ENCODE results near the gene PSMC5. TPM values are rescaled to one million over a fixed set of nuclear protein-coding genes. Genes with fewer than 3 reads are reported as not detected.

The PSMC5 gene
- total and polyA plus RNA-seq, 9 of the 15 experiments (the other 6 are each of a cell fraction or from before 2014, with no cell fraction given): 89.2 to 393 (median 161) TPM

DNA sequence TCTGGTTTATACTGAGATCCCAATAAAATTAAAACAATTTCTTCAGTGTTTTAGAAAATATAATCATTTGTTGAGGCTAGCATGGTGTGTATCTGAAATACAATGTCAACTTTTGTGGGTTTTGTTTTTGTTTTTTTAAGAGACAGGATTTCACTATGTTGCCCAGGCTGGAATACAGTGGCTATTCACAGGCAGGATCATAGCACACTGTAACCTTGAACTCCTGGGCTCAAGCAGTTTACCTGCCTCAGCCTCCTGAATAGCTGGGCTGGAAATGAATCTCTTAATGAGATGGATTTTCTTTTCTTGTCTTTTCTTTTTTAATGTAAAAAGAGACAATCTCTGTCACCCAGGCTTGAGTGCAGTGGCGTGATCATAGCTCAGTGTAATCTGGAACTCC, 41.1 kb upstream of the PSMC5 start:
- DNase-seq (ENCODE audit: extremely low read depth in 1 of 4, low spot score in 3 of 4): no peak
- in situ Hi-C loops (cut with MboI): no loop called here
- no peak for TF ChIP-seq PPARD (CRISPR knock-in tag; IDR thresholded peaks at IDR 0.05)
- no peak for TF ChIP-seq ZNF217 (CRISPR knock-in tag; IDR thresholded peaks at IDR 0.05)
- no peak for TF ChIP-seq ZNF699 (CRISPR knock-in tag; IDR thresholded peaks at IDR 0.05; ENCODE audit: insufficient replicate concordance)
- TF ChIP-seq, protein P1, sequence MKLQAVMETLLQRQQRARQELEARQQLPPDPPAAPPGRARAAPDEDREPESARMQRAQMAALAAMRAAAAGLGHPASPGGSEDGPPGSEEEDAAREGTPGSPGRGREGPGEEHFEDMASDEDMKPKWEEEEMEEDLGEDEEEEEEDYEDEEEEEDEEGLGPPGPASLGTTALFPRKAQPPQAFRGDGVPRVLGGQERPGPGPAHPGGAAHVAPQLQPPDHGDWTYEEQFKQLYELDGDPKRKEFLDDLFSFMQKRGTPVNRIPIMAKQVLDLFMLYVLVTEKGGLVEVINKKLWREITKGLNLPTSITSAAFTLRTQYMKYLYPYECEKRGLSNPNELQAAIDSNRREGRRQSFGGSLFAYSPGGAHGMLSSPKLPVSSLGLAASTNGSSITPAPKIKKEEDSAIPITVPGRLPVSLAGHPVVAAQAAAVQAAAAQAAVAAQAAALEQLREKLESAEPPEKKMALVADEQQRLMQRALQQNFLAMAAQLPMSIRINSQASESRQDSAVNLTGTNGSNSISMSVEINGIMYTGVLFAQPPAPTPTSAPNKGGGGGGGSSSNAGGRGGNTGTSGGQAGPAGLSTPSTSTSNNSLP (IDR thresholded peaks at IDR 0.05; ENCODE audit: borderline replicate concordance, low read depth, low read length): no peak
- no peak for TF ChIP-seq MECOM (CRISPR knock-in tag; IDR thresholded peaks at IDR 0.05)
- no peak for TF ChIP-seq NBN (IDR thresholded peaks at IDR 0.05; ENCODE audit: low read depth)
- TF ChIP-seq FOXP1 (CRISPR knock-in tag; IDR thresholded peaks at IDR 0.05): no peak
- TF ChIP-seq, protein P2, sequence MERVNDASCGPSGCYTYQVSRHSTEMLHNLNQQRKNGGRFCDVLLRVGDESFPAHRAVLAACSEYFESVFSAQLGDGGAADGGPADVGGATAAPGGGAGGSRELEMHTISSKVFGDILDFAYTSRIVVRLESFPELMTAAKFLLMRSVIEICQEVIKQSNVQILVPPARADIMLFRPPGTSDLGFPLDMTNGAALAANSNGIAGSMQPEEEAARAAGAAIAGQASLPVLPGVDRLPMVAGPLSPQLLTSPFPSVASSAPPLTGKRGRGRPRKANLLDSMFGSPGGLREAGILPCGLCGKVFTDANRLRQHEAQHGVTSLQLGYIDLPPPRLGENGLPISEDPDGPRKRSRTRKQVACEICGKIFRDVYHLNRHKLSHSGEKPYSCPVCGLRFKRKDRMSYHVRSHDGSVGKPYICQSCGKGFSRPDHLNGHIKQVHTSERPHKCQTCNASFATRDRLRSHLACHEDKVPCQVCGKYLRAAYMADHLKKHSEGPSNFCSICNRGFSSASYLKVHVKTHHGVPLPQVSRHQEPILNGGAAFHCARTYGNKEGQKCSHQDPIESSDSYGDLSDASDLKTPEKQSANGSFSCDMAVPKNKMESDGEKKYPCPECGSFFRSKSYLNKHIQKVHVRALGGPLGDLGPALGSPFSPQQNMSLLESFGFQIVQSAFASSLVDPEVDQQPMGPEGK (CRISPR knock-in tag; IDR thresholded peaks at IDR 0.05; ENCODE audit: borderline replicate concordance): no peak
- no peak for TF ChIP-seq ZC3H8 (IDR thresholded peaks at IDR 0.05)
- TF ChIP-seq, protein P3, sequence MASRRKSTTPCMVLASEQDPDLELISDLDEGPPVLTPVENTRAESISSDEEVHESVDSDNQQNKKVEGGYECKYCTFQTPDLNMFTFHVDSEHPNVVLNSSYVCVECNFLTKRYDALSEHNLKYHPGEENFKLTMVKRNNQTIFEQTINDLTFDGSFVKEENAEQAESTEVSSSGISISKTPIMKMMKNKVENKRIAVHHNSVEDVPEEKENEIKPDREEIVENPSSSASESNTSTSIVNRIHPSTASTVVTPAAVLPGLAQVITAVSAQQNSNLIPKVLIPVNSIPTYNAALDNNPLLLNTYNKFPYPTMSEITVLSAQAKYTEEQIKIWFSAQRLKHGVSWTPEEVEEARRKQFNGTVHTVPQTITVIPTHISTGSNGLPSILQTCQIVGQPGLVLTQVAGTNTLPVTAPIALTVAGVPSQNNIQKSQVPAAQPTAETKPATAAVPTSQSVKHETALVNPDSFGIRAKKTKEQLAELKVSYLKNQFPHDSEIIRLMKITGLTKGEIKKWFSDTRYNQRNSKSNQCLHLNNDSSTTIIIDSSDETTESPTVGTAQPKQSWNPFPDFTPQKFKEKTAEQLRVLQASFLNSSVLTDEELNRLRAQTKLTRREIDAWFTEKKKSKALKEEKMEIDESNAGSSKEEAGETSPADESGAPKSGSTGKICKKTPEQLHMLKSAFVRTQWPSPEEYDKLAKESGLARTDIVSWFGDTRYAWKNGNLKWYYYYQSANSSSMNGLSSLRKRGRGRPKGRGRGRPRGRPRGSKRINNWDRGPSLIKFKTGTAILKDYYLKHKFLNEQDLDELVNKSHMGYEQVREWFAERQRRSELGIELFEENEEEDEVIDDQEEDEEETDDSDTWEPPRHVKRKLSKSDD (conservative IDR thresholded peaks at IDR 0.05; ENCODE audit: low read length): no peak
- no peak for TF ChIP-seq ZNF561 (CRISPR knock-in tag; conservative IDR thresholded peaks at IDR 0.05)
- POLR2A ChIA-PET: interaction anchor here (0.8 to 8.0 kb wide), 5 partner anchors 9 to 40 kb away, joined by 3 to 82 read pairs (median 4); partner anchors contain the start of genes CCDC47 and DDX42
- no peak for FAIRE-seq
- Histone ChIP-seq H3K9me1 (ENCODE audit: control insufficient read depth, insufficient read depth, low read length) (no peaks in the 10 kb centered on the region), H3K36me3 (ENCODE audit: control insufficient read depth, insufficient read depth, low read length) (peaks cover 86% of the 10 kb centered on the region), H3K27ac (ENCODE audit: extremely low read depth, low read depth, low read length) (no peak overlapping the region), H3K4me1 (replicated peaks in 1 of 2; ENCODE audit: control insufficient read depth in 2 of 2, insufficient read depth in 2 of 2, low read length in 2 of 2) (no peaks in the 10 kb centered on the region), H3K79me2 (ENCODE audit: control insufficient read depth, insufficient read depth, low read length) (peaks cover 81% of the 10 kb centered on the region), H3K4me2 (ENCODE audit: insufficient read depth, low read length) (no peak overlapping the region), H3K9ac (ENCODE audit: insufficient read depth in 1 of 2, low read depth in 2 of 2, low read length in 2 of 2) (no peak overlapping the region), H3K9me3 (replicated peaks; ENCODE audit: control insufficient read depth, insufficient read depth, low read depth, low read length) (no peaks in the 10 kb centered on the region), H3K4me3 (no peak overlapping the region), H3K27me3 (ENCODE audit: control insufficient read depth in 2 of 2, insufficient read depth in 2 of 2, low read length in 2 of 2) (no peaks in the 10 kb centered on the region), H4K20me1 (replicated peaks; ENCODE audit: control insufficient read depth, insufficient read depth, low read length) (no peaks in the 10 kb centered on the region; the same call in 1 of the 2 replicates), H2AFZ (ENCODE audit: low read depth, low read length) (no peak overlapping the region)
- CTCF ChIA-PET (ENCODE audit: low intra/inter-chr PET ratio): no interaction called here
- intact Hi-C loops (cut with micrococcal nuclease): no loop called here
- 100% methylated on average over 1 of the region's 1 CpG for WGBS (ENCODE audit: insufficient coverage, low coverage, missing lambda C conversion rate)
- no peak for ATAC-seq
- no TSS peak for BruUV-seq (replicated peaks)

All from K562 (cell line).